Kidney (tissue), 22 donors: ENCODE data around the gene SNX8. TPM values are rescaled to one million over a fixed set of nuclear protein-coding genes. Genes with fewer than 3 reads are reported as not detected.

ENCODE experiments used
- DNase-seq, 5 donors: peaks; one replicate each; pipeline ENCODE4 v3.0.0-alpha.2; 2013 to 2020
- FAIRE-seq: peaks from 2 replicates; lab custom pipeline; 2012; peaks lifted over from hg19 to GRCh38; lab: Jason Lieb, UNC
- H3K27ac ChIP-seq, 2 donors: one replicate each; pipeline ENCODE4 v1.7.0; 2013; ENCODE audit warnings: low read depth in 2 of 2, low read length in 2 of 2, inconsistent platforms in 1 of 2
- H3K27me3 ChIP-seq: one replicate; pipeline ENCODE4 v1.7.1; 2013; ENCODE audit warnings: low read length, inconsistent platforms; ENCODE audit not compliant: control insufficient read depth, insufficient read depth
- H3K36me3 ChIP-seq, 3 donors: one replicate each; pipeline versions ENCODE4 v1.7.0 to v1.7.1; 2013; ENCODE audit warnings: low read length in 3 of 3, control low read depth in 1 of 3, inconsistent platforms in 1 of 3; ENCODE audit not compliant: insufficient read depth in 3 of 3, control insufficient read depth in 2 of 3
- H3K4me1 ChIP-seq, 3 donors: one replicate each; pipeline versions ENCODE4 v1.7.0 to v1.7.1; 2013; ENCODE audit warnings: low read length in 3 of 3, inconsistent platforms in 1 of 3, low read depth in 1 of 3; ENCODE audit not compliant: control insufficient read depth in 2 of 3, insufficient read depth in 2 of 3
- H3K4me3 ChIP-seq, 3 donors: one replicate each; pipeline versions ENCODE4 v1.7.0 to v1.8.1; 2013; ENCODE audit warnings: low read length in 3 of 3, control low read depth in 1 of 3, inconsistent platforms in 1 of 3
- H3K9ac ChIP-seq, 3 donors: one replicate each; pipeline versions ENCODE4 v1.7.0 to v1.7.1; 2013; ENCODE audit warnings: low read length in 3 of 3, control low read depth in 1 of 3, inconsistent platforms in 1 of 3
- H3K9me3 ChIP-seq, 3 donors: one replicate each; pipeline versions ENCODE4 v1.7.0 to v1.7.1; 2013; ENCODE audit warnings: low read length in 3 of 3, control low read depth in 1 of 3, inconsistent platforms in 1 of 3; ENCODE audit not compliant: control insufficient read depth in 2 of 3, insufficient read depth in 1 of 3
- intact Hi-C: fragments of 100-400 bp; cut with DNase I; formaldehyde crosslinking; loops from one replicate; pipeline ENCODE4 v1.11.1; 2022
- long read RNA-seq, 10 donors: library from polyadenylated mRNA in 1 of 10; unstranded in 1 of 10; transcript quantifications; one replicate each; pipeline ENCODE4 v2.0.0 and lab custom pipeline, GENCODE V29; 2021 to 2026
- polyA plus RNA-seq: library from polyadenylated mRNA; stranded (reverse); fragments of 350-450 nt; fragmentation: Illumina TruSeq; extraction: RNeasy Lipid Tissue Mini Kit (QIAGEN cat#74804); gene quantifications from one replicate; pipeline ENCODE4 v1.2.3, GENCODE V29; 2014; ENCODE audit warnings: low read depth, low replicate concordance; ENCODE audit not compliant: insufficient read depth
- total RNA-seq: library from RNA; stranded (reverse); fragmentation: NEBNext Ultra II Directional; extraction: Animal tissue kit (Norgen Biotek cat#: 25700); gene quantifications from one replicate; pipeline ENCODE4 v1.2.1, GENCODE V29; 2021
- TF ChIP-seq, protein P1 (sequence below): IDR thresholded peaks from 3 replicates; pipeline ENCODE4 v1.5.1; 2012; ENCODE audit warnings: mild to moderate bottlenecking, moderate library complexity, borderline replicate concordance; ENCODE audit not compliant: insufficient read depth; ENCODE audit errors: extremely low read depth
- donor health status: control.
- donor health status: control.
- donor health status: control.
- donor health status: control.
- donor health status: control.
- donor health status: DM: yes; HTN: yes; CAD: no.
- donor health status: Normal renal cell carcinoma (clear cell type).

Gene SNX8
- total RNA-seq (38.6 TPM), polyA plus RNA-seq (28.7 TPM)
- long read RNA-seq, donor 1, full-length matches to known transcripts = 5 of 5 reads
- long read RNA-seq, donor 1, partial matches to known transcripts = 0 of 5 reads
- long read RNA-seq, donor 1, other reads (novel, unspliced or antisense) = 0 of 5 reads
- long read RNA-seq, donor 2, full-length matches to known transcripts = 6 of 6 reads
- long read RNA-seq, donor 2, partial matches to known transcripts = 0 of 6 reads
- long read RNA-seq, donor 2, other reads (novel, unspliced or antisense) = 0 of 6 reads
- long read RNA-seq, donor 3, full-length matches to known transcripts = 11 of 11 reads
- long read RNA-seq, donor 3, partial matches to known transcripts = 0 of 11 reads
- long read RNA-seq, donor 3, other reads (novel, unspliced or antisense) = 0 of 11 reads
- long read RNA-seq, donor 4, full-length matches to known transcripts = 2 of 38 reads
- long read RNA-seq, donor 4, partial matches to known transcripts = 11 of 38 reads
- long read RNA-seq, donor 4, other reads (novel, unspliced or antisense) = 25 of 38 reads
- long read RNA-seq, donor 5 = 0 reads
- long read RNA-seq, donor 6, full-length matches to known transcripts = 3 of 3 reads
- long read RNA-seq, donor 6, partial matches to known transcripts = 0 of 3 reads
- long read RNA-seq, donor 6, other reads (novel, unspliced or antisense) = 0 of 3 reads
- long read RNA-seq, donor 7, full-length matches to known transcripts = 12 of 18 reads
- long read RNA-seq, donor 7, partial matches to known transcripts = 1 of 18 reads
- long read RNA-seq, donor 7, other reads (novel, unspliced or antisense) = 5 of 18 reads
- long read RNA-seq, donor 8, full-length matches to known transcripts = 4 of 31 reads
- long read RNA-seq, donor 8, partial matches to known transcripts = 13 of 31 reads
- long read RNA-seq, donor 8, other reads (novel, unspliced or antisense) = 14 of 31 reads
- long read RNA-seq, donor 9, full-length matches to known transcripts = 2 of 2 reads
- long read RNA-seq, donor 9, partial matches to known transcripts = 0 of 2 reads
- long read RNA-seq, donor 9, other reads (novel, unspliced or antisense) = 0 of 2 reads
- long read RNA-seq, donor 10, full-length matches to known transcripts = 8 of 35 reads
- long read RNA-seq, donor 10, partial matches to known transcripts = 11 of 35 reads
- long read RNA-seq, donor 10, other reads (novel, unspliced or antisense) = 16 of 35 reads

DNA sequence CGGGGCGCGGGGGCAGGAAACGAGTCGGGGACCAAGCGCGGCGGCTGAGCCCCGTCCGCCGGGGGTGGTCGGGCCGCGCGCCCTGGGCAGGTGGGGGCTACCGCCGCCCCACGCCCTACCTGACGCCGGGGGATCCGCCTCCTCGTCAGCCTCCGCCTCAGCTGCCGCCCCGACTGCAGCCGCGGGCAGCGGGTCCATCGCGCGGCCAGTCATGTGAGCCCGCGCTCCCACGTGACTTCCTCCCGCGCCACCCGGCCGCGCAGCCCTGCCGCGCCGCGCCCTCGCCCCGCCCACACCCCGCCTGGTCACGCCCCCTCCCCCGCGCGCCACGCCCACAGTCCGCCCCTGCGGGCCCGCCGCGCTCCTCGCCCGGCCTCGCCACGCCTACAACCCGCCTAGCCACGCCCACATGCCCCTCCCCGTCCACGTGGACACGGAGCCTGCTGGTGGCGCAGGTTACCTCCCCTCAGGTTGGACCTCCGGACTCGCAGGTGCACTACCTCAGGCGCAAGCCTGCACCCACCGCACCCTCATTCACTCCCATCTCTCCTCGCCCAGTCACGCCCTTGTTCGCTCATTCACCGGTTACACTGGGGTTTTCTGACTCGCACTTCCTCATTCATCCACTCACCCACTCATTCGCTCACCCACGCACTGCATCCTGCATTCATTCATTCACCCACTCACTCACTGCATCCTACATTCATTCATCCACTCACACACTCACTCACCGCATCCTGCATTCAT is at the start of gene SNX8:
Gene SNX8 (minus strand): TSS at position 233 of the 747 bp plus-strand sequence. CDS start 20 bp downstream, at position 213.
- intact Hi-C loops = no loop called here
- H3K9ac ChIP-seq = peak within 1 kb of the TSS; percentile 49 to 75 (median 60)
- no peaks in the 10 kb centered on the region for H3K36me3 ChIP-seq
- H3K27ac ChIP-seq = peak within 1 kb of the TSS; percentile 47 to 57
- no peaks in the 10 kb centered on the region for H3K9me3 ChIP-seq
- H3K4me1 ChIP-seq = peaks cover 0 to 6% (median 0%) of the 10 kb centered on the region in 3 donors
- peak within 1 kb of the TSS; percentile 72 to 87 (median 79) for H3K4me3 ChIP-seq
- TF ChIP-seq, protein P1, sequence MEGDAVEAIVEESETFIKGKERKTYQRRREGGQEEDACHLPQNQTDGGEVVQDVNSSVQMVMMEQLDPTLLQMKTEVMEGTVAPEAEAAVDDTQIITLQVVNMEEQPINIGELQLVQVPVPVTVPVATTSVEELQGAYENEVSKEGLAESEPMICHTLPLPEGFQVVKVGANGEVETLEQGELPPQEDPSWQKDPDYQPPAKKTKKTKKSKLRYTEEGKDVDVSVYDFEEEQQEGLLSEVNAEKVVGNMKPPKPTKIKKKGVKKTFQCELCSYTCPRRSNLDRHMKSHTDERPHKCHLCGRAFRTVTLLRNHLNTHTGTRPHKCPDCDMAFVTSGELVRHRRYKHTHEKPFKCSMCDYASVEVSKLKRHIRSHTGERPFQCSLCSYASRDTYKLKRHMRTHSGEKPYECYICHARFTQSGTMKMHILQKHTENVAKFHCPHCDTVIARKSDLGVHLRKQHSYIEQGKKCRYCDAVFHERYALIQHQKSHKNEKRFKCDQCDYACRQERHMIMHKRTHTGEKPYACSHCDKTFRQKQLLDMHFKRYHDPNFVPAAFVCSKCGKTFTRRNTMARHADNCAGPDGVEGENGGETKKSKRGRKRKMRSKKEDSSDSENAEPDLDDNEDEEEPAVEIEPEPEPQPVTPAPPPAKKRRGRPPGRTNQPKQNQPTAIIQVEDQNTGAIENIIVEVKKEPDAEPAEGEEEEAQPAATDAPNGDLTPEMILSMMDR = no peak
- H3K27me3 ChIP-seq = no peaks in the 10 kb centered on the region
- FAIRE-seq = no peak
- DNase-seq = peak; percentile 89 to 97 (median 95)

GRCh38 chr7:2362385-2363088 is 48.3 kb upstream of the SNX8 start:
- no peak for FAIRE-seq
- TF ChIP-seq, protein P1 = no peak
- Histone ChIP-seq H3K4me3 (no peak overlapping the region), H3K27ac (no peak overlapping the region), H3K36me3 (peaks cover 8 to 46% (median 31%) of the 10 kb centered on the region in 3 donors), H3K27me3 (no peaks in the 10 kb centered on the region), H3K9me3 (no peaks in the 10 kb centered on the region), H3K4me1 (no peaks in the 10 kb centered on the region), H3K9ac (no peak overlapping the region)
- no peak for DNase-seq
- intact Hi-C loops = no loop called here

DNA sequence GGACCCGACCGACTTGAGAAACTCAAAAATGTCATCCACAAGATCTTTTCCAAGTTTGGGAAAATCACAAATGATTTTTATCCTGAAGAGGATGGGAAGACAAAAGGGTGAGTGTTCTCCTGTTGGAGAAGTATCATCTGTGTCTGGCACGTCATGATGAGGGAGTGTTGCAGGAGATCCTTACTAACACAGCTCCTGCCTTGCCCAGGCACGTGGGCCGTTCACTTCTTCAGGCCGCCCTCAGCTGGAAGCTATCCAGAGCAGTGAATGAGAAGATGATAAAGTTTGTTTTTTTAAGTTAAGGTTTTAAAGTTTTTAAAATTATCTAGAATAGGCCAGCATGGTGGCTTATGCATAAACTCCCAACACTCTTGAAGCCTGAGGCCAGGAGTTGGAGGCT is 46.6 kb upstream of the SNX8 start:
- Histone ChIP-seq H3K36me3 (peaks cover 9 to 44% (median 26%) of the 10 kb centered on the region in 3 donors), H3K4me1 (peaks cover 0 to 9% (median 0%) of the 10 kb centered on the region in 3 donors), H3K27ac (no peak overlapping the region), H3K9ac (no peak overlapping the region), H3K9me3 (no peaks in the 10 kb centered on the region), H3K4me3 (no peak overlapping the region), H3K27me3 (no peaks in the 10 kb centered on the region)
- TF ChIP-seq, protein P1 = no peak
- FAIRE-seq (no peak), DNase-seq (no peak)
- intact Hi-C loops = no loop called here
